ACC112 (cell line): ENCODE data around the gene ANKS1A.

Experiments
- H2AFZ ChIP-seq: fragments of 200-600 bp; sonication (generic); one replicate; pipeline ENCODE4 v1.6.0; 2017; ENCODE audit warnings: antibody characterized with exemption, low read length; ENCODE audit not compliant: unreplicated experiment
- H3K27ac ChIP-seq: fragments of 200-600 bp; sonication (generic); 2 replicates; pipeline ENCODE4 v1.5.1; 2014; ENCODE audit warnings: low read depth, mild to moderate bottlenecking, antibody characterized with exemption, low read length, moderate library complexity
- H3K27me3 ChIP-seq: fragments of 200-600 bp; sonication (generic); 2 replicates; pipeline ENCODE4 v1.6.1; 2014; ENCODE audit warnings: mild to moderate bottlenecking, antibody characterized with exemption, low read length, moderate library complexity, mixed read lengths; ENCODE audit not compliant: insufficient read depth
- H3K36me3 ChIP-seq: fragments of 200-600 bp; sonication (generic); 2 replicates; pipeline ENCODE4 v1.6.1; 2016; ENCODE audit warnings: mild to moderate bottlenecking, antibody characterized with exemption, low read length, moderate library complexity, mixed read lengths; ENCODE audit not compliant: insufficient read depth
- H3K4me1 ChIP-seq: fragments of 200-600 bp; sonication (generic); one replicate; pipeline ENCODE4 v1.6.1; 2016; ENCODE audit warnings: low read length, mixed read lengths; ENCODE audit not compliant: insufficient read depth, unreplicated experiment, control insufficient read depth
- H3K4me3 ChIP-seq: fragments of 200-600 bp; sonication (generic); 2 replicates; pipeline ENCODE4 v1.5.1; 2014; ENCODE audit warnings: mild to moderate bottlenecking, low read depth, low read length
- H3K79me2 ChIP-seq: fragments of 200-600 bp; sonication (generic); one replicate; pipeline ENCODE4 v1.6.0; 2016; ENCODE audit warnings: low read length; ENCODE audit not compliant: control insufficient read depth, unreplicated experiment, insufficient read depth

The ANKS1A gene

GRCh38 chr6:34958734-34959133, 69.7 kb downstream of the ANKS1A start:
- Histone ChIP-seq H3K27ac (no peak overlapping the region), H3K4me3 (no peak overlapping the region), H3K36me3 (no peaks in the 10 kb centered on the region; the same call in 1 of the 2 replicates), H3K27me3 (no peaks in the 10 kb centered on the region), H3K4me1 (peaks cover 6% of the 10 kb centered on the region), H2AFZ (no peak overlapping the region), H3K79me2 (no peaks in the 10 kb centered on the region)

- H3K4me1 ChIP-seq = peaks cover 1% of the 10 kb centered on the region
- no peaks in the 10 kb centered on the region; the same call in 1 of the 2 replicates for H3K36me3 ChIP-seq
- no peaks in the 10 kb centered on the region for H3K79me2 ChIP-seq
- H3K4me3 ChIP-seq = no peak overlapping the region
- no peak overlapping the region for H2AFZ ChIP-seq
- H3K27ac ChIP-seq = no peak overlapping the region
- H3K27me3 ChIP-seq = no peaks in the 10 kb centered on the region
These were observed 70.2 kb downstream of the ANKS1A start for GRCh38 chr6:34959224-34959623.

- H3K27me3 ChIP-seq = no peaks in the 10 kb centered on the region
- H3K4me3 ChIP-seq = no peak overlapping the region
- no peaks in the 10 kb centered on the region for H3K4me1 ChIP-seq
- H3K27ac ChIP-seq = no peak overlapping the region
- no peak overlapping the region for H2AFZ ChIP-seq
- H3K79me2 ChIP-seq = no peaks in the 10 kb centered on the region
- peaks cover 3% of the 10 kb centered on the region; the same call in 1 of the 2 replicates for H3K36me3 ChIP-seq
These were observed 72.0 kb downstream of the ANKS1A start for GRCh38 chr6:34961082-34961481.

GRCh38 chr6:34961574-34961973, 72.5 kb downstream of the ANKS1A start:
- Histone ChIP-seq H3K79me2 (no peaks in the 10 kb centered on the region), H2AFZ (no peak overlapping the region), H3K27me3 (no peaks in the 10 kb centered on the region), H3K4me1 (no peaks in the 10 kb centered on the region), H3K36me3 (peaks cover 6% of the 10 kb centered on the region; the same call in 1 of the 2 replicates), H3K27ac (no peak overlapping the region), H3K4me3 (no peak overlapping the region)

GRCh38 chr6:34964564-34964963, 75.5 kb downstream of the ANKS1A start:
- no peak overlapping the region for H2AFZ ChIP-seq
- no peak overlapping the region for H3K4me3 ChIP-seq
- H3K27ac ChIP-seq = no peak overlapping the region
- H3K4me1 ChIP-seq = no peaks in the 10 kb centered on the region
- H3K79me2 ChIP-seq = no peaks in the 10 kb centered on the region
- H3K36me3 ChIP-seq = peaks cover 6% of the 10 kb centered on the region; the same call in 1 of the 2 replicates
- H3K27me3 ChIP-seq = no peaks in the 10 kb centered on the region

- Histone ChIP-seq H3K79me2 (no peaks in the 10 kb centered on the region), H3K4me3 (no peak overlapping the region), H3K27ac (no peak overlapping the region), H3K27me3 (no peaks in the 10 kb centered on the region), H2AFZ (no peak overlapping the region), H3K4me1 (peaks cover 7% of the 10 kb centered on the region), H3K36me3 (peaks cover 6% of the 10 kb centered on the region; the same call in 1 of the 2 replicates)
These were observed 78.4 kb downstream of the ANKS1A start for GRCh38 chr6:34967461-34967860.

GRCh38 chr6:34969662-34970265, 80.7 kb downstream of the ANKS1A start:
- no peaks in the 10 kb centered on the region for H3K79me2 ChIP-seq
- no peak overlapping the region for H3K27ac ChIP-seq
- H2AFZ ChIP-seq = no peak overlapping the region
- H3K4me3 ChIP-seq = no peak overlapping the region
- no peaks in the 10 kb centered on the region for H3K27me3 ChIP-seq
- H3K4me1 ChIP-seq = peaks cover 7% of the 10 kb centered on the region
- H3K36me3 ChIP-seq = peaks cover 6% of the 10 kb centered on the region; the same call in 1 of the 2 replicates

- Histone ChIP-seq H2AFZ (no peak overlapping the region), H3K79me2 (no peaks in the 10 kb centered on the region), H3K27me3 (no peaks in the 10 kb centered on the region), H3K4me3 (no peak overlapping the region), H3K4me1 (peaks cover 7% of the 10 kb centered on the region), H3K27ac (no peak overlapping the region), H3K36me3 (peaks cover 6% of the 10 kb centered on the region; the same call in 1 of the 2 replicates)
These were observed 81.4 kb downstream of the ANKS1A start for GRCh38 chr6:34970488-34970887.

GRCh38 chr6:34970957-34971356, 81.9 kb downstream of the ANKS1A start:
- peaks cover 7% of the 10 kb centered on the region for H3K4me1 ChIP-seq
- H3K27me3 ChIP-seq = no peaks in the 10 kb centered on the region
- peaks cover 4% of the 10 kb centered on the region; the same call in 1 of the 2 replicates for H3K36me3 ChIP-seq
- no peak overlapping the region for H3K4me3 ChIP-seq
- H3K79me2 ChIP-seq = no peaks in the 10 kb centered on the region
- H3K27ac ChIP-seq = no peak overlapping the region
- no peak overlapping the region for H2AFZ ChIP-seq

- Histone ChIP-seq H3K79me2 (no peaks in the 10 kb centered on the region), H3K27me3 (no peaks in the 10 kb centered on the region), H3K36me3 (no peaks in the 10 kb centered on the region), H3K4me3 (no peak overlapping the region), H3K4me1 (peaks cover 7% of the 10 kb centered on the region), H3K27ac (no peak overlapping the region), H2AFZ (no peak overlapping the region)
These were observed 84.6 kb downstream of the ANKS1A start for GRCh38 chr6:34973547-34974248.

GRCh38 chr6:34974249-34974642, 85.2 kb downstream of the ANKS1A start:
- Histone ChIP-seq H2AFZ (no peak overlapping the region), H3K27me3 (no peaks in the 10 kb centered on the region), H3K4me3 (no peak overlapping the region), H3K36me3 (no peaks in the 10 kb centered on the region), H3K79me2 (no peaks in the 10 kb centered on the region), H3K4me1 (peaks cover 7% of the 10 kb centered on the region), H3K27ac (no peak overlapping the region)
